Ascending aorta (tissue), 2 donors: ENCODE results near the gene TBXA2R. TPM values are rescaled to one million over a fixed set of nuclear protein-coding genes. Genes with fewer than 3 reads are reported as not detected.
A peak's percentile ranks its signal among the peaks of the same experiment; 100 is the strongest.

Experiments used
- DNase-seq, 2 donors: peaks; one replicate each; pipeline ENCODE4 v3.0.0-alpha.2; 2019; ENCODE audit warnings: low spot score in 2 of 2
- H3K27ac ChIP-seq, 2 donors: fragments of 200-600 bp; sonication (generic); one replicate each; pipeline ENCODE4 v1.5.1; 2016 to 2017; ENCODE audit warnings: mild to moderate bottlenecking in 1 of 2
- H3K27me3 ChIP-seq: fragments of 200-600 bp; sonication (generic); one replicate; pipeline ENCODE4 v1.5.1; 2017
- H3K36me3 ChIP-seq, 2 donors: fragments of 200-600 bp; sonication (generic); one replicate each; pipeline ENCODE4 v1.5.1; 2016
- H3K4me1 ChIP-seq, 2 donors: fragments of 200-600 bp; sonication (generic); one replicate each; pipeline ENCODE4 v1.5.1; 2016 to 2017; ENCODE audit warnings: mild to moderate bottlenecking in 1 of 2
- H3K4me3 ChIP-seq, 2 donors: fragments of 200-600 bp; sonication (generic); one replicate each; pipeline ENCODE4 v1.5.1; 2016 to 2017; ENCODE audit warnings: mild to moderate bottlenecking in 1 of 2
- H3K9me3 ChIP-seq, 2 donors: fragments of 200-600 bp; sonication (generic); one replicate each; pipeline ENCODE4 v1.5.1; 2016
- intact Hi-C: fragments of 100-400 bp; cut with DNase I; formaldehyde crosslinking; loops from one replicate; pipeline ENCODE4 v1.15.1; 2023
- total RNA-seq: library from RNA; depleted of rRNA; stranded (reverse); fragments of >200 nt; gene quantifications from one replicate; pipeline ENCODE4 v1.1.0, GENCODE V29; 2016
- TF ChIP-seq, protein P1 (sequence below), 3 experiments: fragments of 200-600 bp in 2 of 3; fragments of 450-650 bp in 1 of 3; sonication (generic) in 2 of 3; IDR thresholded peaks; one replicate each; pipeline ENCODE4 v1.5.1; 2016 to 2019; ENCODE audit warnings: antibody characterized with exemption in 3 of 3, mild to moderate bottlenecking in 1 of 3, moderate library complexity in 1 of 3

TBXA2R gene
- total RNA-seq, 1 donor from 2014 or later, result 37.8 TPM

DNA sequence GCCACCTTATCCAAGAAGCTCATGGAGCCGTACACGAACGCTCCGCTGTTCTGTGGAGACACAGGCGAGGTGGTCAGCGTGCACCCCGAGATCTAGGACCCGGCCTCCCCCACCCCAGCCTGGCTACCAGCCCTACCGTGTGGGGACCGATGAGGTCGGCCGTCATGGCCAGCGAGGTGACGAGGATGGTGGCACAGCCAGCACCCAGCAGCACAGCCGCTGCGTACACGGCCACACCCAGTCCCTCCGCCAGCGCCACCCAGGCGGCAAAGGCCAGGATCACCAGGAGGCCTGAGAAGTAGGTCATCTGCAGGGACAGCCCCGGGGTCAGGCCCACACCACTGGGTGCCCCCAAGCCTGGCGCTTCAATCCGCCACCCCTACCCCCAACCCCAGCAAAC, 60.6 kb downstream of the TBXA2R start:
- intact Hi-C loops, result loop anchor here (5.0 kb wide), 1 partner anchor 156 kb away; the partner anchor contains the start of gene PIP5K1C
- no peaks in the 10 kb centered on the region for H3K9me3 ChIP-seq
- H3K4me1 ChIP-seq, result peaks cover 3 to 8% of the 10 kb centered on the region in 2 donors
- peaks cover 16 to 20% of the 10 kb centered on the region in 2 donors for H3K36me3 ChIP-seq
- no peak for DNase-seq
- no peaks in the 10 kb centered on the region for H3K27me3 ChIP-seq
- TF ChIP-seq, protein P1, sequence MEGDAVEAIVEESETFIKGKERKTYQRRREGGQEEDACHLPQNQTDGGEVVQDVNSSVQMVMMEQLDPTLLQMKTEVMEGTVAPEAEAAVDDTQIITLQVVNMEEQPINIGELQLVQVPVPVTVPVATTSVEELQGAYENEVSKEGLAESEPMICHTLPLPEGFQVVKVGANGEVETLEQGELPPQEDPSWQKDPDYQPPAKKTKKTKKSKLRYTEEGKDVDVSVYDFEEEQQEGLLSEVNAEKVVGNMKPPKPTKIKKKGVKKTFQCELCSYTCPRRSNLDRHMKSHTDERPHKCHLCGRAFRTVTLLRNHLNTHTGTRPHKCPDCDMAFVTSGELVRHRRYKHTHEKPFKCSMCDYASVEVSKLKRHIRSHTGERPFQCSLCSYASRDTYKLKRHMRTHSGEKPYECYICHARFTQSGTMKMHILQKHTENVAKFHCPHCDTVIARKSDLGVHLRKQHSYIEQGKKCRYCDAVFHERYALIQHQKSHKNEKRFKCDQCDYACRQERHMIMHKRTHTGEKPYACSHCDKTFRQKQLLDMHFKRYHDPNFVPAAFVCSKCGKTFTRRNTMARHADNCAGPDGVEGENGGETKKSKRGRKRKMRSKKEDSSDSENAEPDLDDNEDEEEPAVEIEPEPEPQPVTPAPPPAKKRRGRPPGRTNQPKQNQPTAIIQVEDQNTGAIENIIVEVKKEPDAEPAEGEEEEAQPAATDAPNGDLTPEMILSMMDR (IDR thresholded peaks at IDR 0.05), result no peak
- H3K27ac ChIP-seq, result no peak overlapping the region
- no peak overlapping the region for H3K4me3 ChIP-seq

DNA sequence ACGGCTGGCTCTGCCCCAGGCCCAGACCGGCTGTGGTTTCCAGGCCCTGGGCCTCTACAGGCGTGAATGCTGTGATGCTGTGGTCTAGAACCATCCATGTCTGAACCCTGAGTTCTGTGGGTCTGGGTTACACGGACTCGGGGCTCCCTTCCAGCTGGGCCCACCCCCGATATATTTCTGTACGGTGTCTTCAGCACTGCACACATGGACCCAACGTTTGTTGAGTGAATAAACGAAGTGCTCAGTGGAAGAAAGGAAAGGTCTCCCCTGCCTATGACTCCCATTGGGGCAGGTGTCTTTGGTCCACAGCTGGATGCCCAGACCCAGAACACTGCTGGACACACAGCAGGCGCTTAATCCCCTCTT, 61.0 kb downstream of the TBXA2R start:
- no peaks in the 10 kb centered on the region for H3K9me3 ChIP-seq
- intact Hi-C loops, result loop anchor here (1.0 to 5.0 kb wide), 2 partner anchors 73 to 157 kb away; partner anchors contain the start of gene PIP5K1C
- H3K36me3 ChIP-seq, result peaks cover 16 to 20% of the 10 kb centered on the region in 2 donors
- no peaks in the 10 kb centered on the region for H3K27me3 ChIP-seq
- DNase-seq, result no peak
- no peak overlapping the region for H3K4me3 ChIP-seq
- H3K27ac ChIP-seq, result no peak overlapping the region
- TF ChIP-seq, protein P1 (IDR thresholded peaks at IDR 0.05), result no peak
- peaks cover 3 to 8% of the 10 kb centered on the region in 2 donors for H3K4me1 ChIP-seq

DNA sequence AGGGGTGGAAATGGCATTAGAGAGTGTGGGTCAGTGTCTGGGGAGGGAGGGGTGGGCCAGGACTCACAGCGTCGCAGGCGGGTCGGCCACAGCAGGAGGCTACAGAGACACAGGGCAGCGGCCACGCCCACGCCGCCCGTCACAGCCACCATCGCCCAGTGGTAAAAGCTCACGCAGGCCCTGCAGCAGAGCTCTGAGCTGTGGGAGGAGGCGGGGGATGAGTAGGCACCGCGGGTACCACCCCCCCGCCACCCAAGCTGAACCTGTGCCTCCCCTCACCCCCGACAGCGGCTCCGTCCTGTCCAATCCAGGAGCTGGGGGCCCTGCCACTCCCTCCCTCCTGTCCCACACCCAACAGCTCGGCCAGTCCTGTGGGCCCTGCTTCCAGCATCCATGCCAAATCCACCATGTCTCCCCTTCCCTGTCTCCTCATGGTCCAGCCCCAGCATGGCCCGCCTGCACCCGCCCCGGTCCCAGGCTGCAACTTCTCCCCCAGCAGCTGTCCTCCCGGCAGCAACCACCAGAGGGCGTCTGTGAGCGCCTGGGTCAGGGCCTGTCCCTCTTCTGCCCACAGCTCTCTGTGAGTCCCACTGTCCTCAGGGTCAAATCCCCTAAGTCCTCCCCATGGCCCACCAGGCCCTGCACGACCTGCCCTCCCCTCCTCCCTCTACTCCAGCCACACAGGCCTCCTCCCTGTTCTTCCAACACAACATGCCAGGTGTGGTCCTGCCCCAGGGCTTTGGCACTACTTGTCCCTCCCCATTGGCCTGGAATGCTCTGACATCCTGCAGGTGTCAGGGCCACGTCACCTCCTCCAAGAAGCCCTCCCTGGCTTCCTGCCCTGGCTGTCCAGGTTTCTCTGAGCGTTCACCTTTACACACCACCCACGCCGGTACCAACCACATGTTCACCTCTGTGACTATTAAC, 61.7 kb downstream of the TBXA2R start:
- Histone ChIP-seq H3K4me3 (no peak overlapping the region), H3K36me3 (peaks cover 14 to 20% of the 10 kb centered on the region in 2 donors), H3K27me3 (no peaks in the 10 kb centered on the region), H3K4me1 (peaks cover 3 to 8% of the 10 kb centered on the region in 2 donors), H3K27ac (no peak overlapping the region), H3K9me3 (no peaks in the 10 kb centered on the region)
- peak in 1 of 2 donors; percentile 82 for DNase-seq
- TF ChIP-seq, protein P1 (IDR thresholded peaks at IDR 0.05), result peak; percentile 93 to 96 (median 93)
- intact Hi-C loops, result loop anchor here (1.0 to 5.0 kb wide), 2 partner anchors 73 to 157 kb away; partner anchors contain the start of gene PIP5K1C

Other genes with a start within 250 kb of the TBXA2R start
- 194 TPM for gene NFIC, start 240.3 kb downstream of the TBXA2R start, total RNA-seq
- gene SMIM24, start 126.3 kb downstream of the TBXA2R start, total RNA-seq, result not detected
- not detected for gene SMIM44, start 123.4 kb downstream of the TBXA2R start, total RNA-seq
- gene DOHH, start 106.2 kb downstream of the TBXA2R start, total RNA-seq, result 40.9 TPM
- 56.8 TPM for gene FZR1, start 100.6 kb downstream of the TBXA2R start, total RNA-seq
- not detected for gene TEKTIP1, start 67.7 kb downstream of the TBXA2R start, total RNA-seq
- 133 TPM for gene MFSD12, start 49.3 kb downstream of the TBXA2R start, total RNA-seq
- gene HMG20B, start 33.9 kb downstream of the TBXA2R start, total RNA-seq, result 149 TPM
- gene GIPC3, start 21.4 kb downstream of the TBXA2R start, total RNA-seq, result 6.1 TPM
- 57.6 TPM for gene CACTIN, start 19.9 kb upstream of the TBXA2R start, total RNA-seq
- 87.3 TPM for gene PIP5K1C, start 93.6 kb upstream of the TBXA2R start, total RNA-seq
- 12.6 TPM for gene TJP3, start 101.5 kb upstream of the TBXA2R start, total RNA-seq
- gene APBA3, start 154.8 kb upstream of the TBXA2R start, total RNA-seq, result 58.9 TPM
- 34.9 TPM for gene MRPL54, start 155.8 kb upstream of the TBXA2R start, total RNA-seq
- gene RAX2, start 165.4 kb upstream of the TBXA2R start, total RNA-seq, result not detected
- gene MATK, start 179.5 kb upstream of the TBXA2R start, total RNA-seq, result not detected